Suprapubic skin (tissue), 4 donors: ENCODE results near the gene LGALS3BP.

Source experiments
- CTCF ChIP-seq, 2 donors: fragments of 200-600 bp in 1 of 2; fragments of 450-650 bp in 1 of 2; sonication (generic) in 1 of 2; IDR thresholded peaks; one replicate each; pipeline ENCODE4 v1.5.1; 2016 to 2019; ENCODE audit warnings: antibody characterized with exemption in 2 of 2, mild to moderate bottlenecking in 1 of 2, moderate library complexity in 1 of 2
- EP300 ChIP-seq: sonication (generic); formaldehyde crosslinking; IDR thresholded peaks from one replicate; pipeline ENCODE4 v1.6.1; 2017; ENCODE audit warnings: antibody characterized with exemption
- POLR2A ChIP-seq, 2 donors: fragments of 450-650 bp; IDR thresholded peaks; one replicate each; pipeline ENCODE4 v1.6.1; 2017; ENCODE audit warnings: antibody characterized with exemption in 2 of 2, mild to moderate bottlenecking in 2 of 2, moderate library complexity in 2 of 2
- POLR2AphosphoS5 ChIP-seq, 3 donors: sonication (generic); formaldehyde crosslinking; IDR thresholded peaks; one replicate each; pipeline ENCODE4 v1.6.1; 2017; ENCODE audit warnings: antibody characterized with exemption in 3 of 3

GRCh38 chr17:78934681-78935418 lies 44.9 kb downstream of the LGALS3BP start:
- TF ChIP-seq CTCF (IDR thresholded peaks at IDR 0.05) (no peak), POLR2A (IDR thresholded peaks at IDR 0.05) (no peak), POLR2AphosphoS5 (IDR thresholded peaks at IDR 0.05) (no peak), EP300 (no peak)
